GM19467 (cell line): Measurements from ENCODE around the gene PPP2R5E.

Source experiments
- ATAC-seq: cut with Tn5 transposase; IDR thresholded peaks from one replicate; pipeline ENCODE4 v1.9.1; 2021; ENCODE audit warnings: mild to moderate bottlenecking, moderate library complexity; ENCODE audit not compliant: unreplicated experiment

The PPP2R5E gene

DNA sequence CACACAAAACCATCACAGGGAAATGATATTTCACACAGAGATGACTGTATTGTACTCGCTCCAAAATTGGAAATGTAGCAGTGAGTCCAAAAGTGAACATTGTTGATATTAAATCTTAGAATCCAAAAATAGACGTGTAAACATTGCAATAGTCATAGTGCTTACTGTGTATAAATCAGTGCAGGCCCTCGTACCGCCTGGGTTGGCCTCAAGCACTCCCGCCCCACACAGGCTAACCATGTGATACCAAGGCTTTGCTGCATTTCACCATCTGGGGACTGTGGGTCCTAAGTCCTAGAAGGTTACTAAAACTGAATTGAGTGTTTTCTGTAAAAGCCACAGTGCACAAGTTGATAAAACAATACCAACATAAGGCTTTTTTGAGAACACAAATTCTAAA, 107.3 kb downstream of the PPP2R5E start:
- no peak for ATAC-seq

DNA sequence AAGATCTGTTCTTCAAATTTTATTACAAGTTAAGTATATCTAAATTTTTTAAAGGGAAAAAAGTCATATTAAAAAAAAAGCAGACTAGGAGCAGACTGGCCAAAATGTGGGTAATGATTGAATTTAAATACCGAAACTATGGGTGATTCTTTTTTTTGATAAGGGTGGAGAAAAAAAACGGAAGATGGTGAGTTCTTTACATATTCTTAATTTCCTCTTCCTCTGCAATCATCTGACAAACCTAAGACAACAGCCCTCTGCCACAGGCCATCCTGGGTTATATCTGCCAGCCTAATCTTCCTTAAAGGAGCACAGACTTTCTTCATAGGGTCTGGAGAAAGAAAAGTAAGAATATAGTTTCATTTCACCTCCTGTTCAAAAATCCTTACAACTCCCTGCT, 108.0 kb downstream of the PPP2R5E start:
- ATAC-seq, result no peak

DNA sequence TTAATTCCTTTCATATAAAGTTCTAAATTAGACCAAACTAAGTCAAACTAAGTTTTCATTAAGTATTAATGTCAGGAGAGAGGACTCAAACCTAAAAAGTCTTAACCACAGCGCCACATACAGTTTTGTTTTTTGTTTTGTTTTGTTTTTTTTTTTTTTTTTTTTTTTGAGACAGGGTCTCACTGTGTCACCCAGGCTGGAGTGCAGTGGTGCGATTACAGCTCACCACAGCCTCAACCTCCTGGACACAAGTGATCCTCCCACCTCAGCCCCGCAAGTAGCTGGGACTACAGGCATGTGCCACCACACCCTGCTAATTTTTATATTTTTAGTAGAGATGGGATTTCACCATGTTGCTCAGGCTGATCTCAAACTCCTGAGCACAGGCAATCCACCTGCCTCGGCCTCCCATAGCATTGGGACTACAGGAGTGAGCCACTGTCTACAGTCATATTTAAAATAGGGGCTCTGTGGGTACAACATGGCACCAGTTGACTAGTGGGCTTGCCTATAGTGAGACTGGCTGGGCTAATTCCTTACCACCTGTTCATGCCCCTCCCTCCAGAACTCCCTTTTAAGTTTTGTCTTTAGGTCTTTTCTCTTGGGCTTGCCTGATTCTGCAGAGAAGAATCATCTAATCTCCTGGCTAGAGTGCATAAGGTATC, 110.2 kb downstream of the PPP2R5E start:
- no peak for ATAC-seq

DNA sequence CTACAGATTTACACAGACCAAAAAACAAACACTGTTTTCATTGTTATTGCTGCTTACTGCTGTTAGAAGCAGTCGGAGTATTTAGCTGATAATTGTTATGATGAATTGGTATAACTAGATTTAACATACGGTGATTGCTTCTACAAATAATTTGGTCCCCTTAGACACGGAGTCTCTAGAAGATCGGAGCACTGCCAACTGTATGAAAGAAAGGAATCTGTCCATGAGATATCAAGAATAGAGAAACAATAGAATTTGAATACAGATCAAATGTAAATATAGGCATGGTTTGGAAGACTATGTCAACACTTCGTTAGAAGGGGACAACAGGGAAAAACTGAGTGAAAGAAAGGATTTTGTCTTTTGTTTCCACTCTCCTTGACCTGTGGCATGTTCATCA, 110.9 kb downstream of the PPP2R5E start:
- no peak for ATAC-seq

DNA sequence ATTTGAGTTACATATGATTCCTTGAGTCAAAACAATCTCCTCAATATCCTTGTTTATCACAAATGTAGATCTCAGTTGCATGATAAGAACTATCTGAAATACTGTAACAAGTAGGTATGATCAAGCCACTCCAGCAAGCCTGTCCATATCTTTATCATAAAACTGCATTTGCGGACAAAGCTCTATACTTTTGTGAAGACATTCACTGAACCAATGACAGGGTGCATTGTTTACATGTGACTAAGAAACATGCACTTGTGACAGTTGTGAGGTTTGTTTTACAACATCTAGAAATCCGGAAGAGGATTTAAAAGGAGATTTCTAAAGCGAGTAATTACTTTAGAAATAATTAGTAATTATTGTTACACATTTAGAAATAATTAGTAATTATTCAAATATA, 111.7 kb downstream of the PPP2R5E start:
- no peak for ATAC-seq

DNA sequence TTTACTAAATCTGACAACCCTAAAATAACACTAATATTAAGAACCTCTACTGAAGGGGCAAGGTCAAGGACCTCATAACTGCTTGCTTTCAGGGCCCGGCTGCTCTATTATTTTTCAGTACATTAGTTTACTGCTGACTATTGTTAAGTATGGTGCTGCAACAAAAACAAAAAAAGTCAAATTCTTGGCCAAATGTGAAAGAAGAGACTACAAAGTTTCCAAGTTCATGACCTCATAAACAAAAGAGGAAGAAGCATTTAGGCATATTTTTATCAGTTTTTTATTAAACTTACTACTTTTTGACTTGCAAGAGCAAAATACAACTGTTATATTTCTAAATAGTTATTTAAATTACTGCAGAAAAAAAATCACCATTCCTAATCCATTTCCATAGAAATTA, 114.7 kb downstream of the PPP2R5E start:
- no peak for ATAC-seq

DNA sequence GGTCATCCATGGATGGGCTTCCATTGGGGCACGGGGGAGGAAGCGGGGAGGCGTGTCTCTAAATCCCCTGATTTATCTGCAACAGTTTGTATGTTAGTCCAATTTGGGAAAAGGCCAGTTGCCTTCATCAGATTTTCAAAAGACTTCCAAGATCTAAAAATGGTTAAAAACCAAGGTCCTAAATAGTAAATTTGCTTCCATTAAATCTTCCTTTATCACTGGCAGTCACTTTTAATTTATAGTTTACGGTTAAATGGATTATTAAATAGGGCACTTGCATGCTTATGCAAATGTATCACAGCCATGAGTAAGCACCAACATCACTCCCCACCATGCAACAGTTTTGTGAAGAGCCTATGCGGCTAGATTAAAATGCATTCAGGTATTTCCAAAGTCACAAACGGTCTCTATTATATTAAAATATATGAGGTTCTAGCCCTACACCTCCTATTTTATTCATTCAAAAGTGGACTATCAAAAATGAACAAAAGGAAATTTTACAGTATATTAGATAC, 116.3 kb downstream of the PPP2R5E start:
- ATAC-seq, result no peak

DNA sequence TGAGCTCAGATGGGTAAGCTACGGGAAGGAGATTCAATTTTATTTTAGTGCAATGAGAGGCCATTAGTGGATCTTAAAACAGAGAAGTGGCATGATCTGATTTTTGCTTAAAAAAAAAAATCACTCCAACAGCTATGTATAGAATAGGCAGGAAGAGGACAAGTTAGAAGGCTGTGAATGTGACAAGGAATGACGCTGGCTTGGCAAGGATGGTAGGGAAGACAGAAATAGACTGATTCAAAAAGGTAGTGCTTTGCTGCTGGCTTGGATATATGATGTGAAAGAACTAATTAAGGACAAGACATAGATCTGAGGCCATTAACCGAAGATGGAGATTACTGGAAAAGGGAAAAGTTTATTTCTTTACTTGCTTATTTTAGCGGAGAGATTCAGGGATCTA, 119.3 kb downstream of the PPP2R5E start:
- ATAC-seq, result no peak

DNA sequence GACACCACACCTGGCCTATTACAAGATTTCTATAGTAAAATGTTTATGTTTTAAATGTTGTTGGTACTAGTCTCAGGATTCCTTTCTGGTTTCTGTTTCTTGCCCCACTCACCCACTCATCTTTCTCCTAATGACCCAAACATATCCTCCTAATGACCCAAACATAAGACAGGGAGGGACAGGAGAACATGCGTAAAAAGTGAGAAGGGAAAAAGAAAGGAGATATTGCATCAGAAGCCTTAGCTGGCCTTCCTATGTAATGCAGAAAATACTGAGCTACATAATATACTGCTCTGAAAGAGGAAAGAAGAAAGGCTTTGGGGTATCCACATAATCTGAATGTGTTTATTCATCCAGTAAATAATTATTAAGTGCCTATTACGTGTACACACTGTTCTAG, 119.8 kb downstream of the PPP2R5E start:
- ATAC-seq, result no peak

DNA sequence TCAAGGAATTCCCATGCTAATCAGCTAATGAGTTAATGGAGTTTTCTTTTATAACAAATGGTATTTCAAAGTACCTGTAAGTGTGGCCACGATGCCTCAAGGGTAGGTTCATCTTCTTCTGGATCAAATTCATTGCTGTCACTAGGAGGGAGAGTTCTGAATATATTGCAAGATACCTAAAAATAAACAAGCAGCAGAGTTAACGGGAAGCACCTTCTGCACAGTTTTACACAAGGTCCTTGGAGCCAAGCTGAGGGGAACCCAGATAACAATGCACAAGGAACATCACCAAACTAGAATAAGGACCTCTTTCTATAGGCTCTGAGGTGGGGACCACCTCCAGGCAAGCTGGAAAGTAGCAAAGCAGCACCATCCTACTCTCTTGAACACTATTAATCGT, 121.3 kb downstream of the PPP2R5E start:
- ATAC-seq, result no peak

DNA sequence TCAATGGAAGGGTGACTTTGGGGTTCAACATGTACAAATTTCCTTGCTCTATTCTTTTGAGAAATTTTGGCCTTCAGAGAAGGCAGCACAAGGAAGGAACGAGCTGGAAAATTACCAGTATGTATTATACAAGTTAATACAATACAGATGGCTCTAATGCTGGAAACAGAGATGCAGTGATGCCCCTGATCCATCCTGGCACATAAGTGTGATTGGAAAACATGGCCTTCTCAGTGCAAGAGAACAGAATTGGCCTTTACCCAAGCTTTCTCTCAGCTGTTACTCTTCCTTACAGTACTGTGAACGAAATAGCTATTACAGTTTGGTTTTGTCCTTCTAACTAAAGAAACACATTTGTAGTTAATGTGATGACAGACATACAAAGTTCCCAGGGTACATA, 122.0 kb downstream of the PPP2R5E start:
- no peak for ATAC-seq

DNA sequence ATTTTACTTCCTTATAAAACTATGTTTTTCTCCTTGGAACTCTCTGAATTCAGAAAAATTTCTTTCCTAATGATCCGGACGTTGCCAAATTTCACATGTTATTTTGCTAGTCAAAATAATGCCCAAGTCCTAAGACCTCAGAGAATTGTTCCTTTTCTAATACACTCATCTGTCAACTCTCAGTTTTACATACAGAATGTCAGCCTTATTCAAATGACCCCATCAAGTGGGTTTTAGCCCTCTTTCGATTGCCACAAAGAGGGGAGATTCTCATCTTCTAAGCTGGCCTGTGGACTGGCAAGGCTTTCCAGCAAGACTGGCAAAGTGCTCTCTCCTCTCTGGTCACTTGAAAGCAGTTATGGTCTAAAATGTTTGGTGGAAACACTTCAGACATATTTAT, 125.2 kb downstream of the PPP2R5E start:
- no peak for ATAC-seq

DNA sequence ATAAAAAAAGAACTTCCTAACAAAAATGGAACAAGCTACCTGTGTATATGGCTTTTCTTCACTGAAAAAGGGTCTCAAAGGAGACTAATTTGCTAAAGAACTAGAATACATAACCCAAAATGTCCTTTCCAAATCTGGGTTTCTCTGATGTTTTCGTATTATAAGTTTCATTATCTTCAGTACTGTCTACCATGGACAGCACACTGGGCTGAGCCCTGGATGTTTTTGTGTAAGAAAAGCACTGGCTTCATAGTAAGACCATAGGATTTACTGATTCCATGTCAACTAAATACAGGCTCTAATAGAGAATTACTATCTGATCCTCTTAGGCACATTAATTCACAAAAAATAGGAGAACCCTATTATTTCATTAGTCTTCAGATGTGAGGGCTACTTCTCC, 130.2 kb downstream of the PPP2R5E start:
- ATAC-seq, result no peak

DNA sequence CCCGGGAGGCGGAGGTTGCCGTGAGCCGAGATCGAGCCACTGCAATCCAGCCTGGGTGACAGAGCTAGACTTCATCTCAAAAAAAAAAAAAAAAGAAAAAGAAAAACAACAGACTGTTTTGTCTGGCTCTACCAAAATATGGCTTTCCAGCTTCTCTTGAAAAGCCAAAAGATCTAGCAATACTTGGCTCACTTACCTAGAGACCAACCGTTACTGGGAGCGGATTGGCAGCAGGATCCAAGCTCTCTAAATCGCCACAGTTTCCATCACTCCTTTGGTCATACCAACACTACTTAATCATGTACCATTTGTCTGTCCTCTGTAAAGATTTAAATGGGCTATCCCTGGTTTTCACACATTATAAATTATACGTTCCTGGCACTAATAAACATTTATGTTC, 136.8 kb downstream of the PPP2R5E start:
- ATAC-seq, result no peak

DNA sequence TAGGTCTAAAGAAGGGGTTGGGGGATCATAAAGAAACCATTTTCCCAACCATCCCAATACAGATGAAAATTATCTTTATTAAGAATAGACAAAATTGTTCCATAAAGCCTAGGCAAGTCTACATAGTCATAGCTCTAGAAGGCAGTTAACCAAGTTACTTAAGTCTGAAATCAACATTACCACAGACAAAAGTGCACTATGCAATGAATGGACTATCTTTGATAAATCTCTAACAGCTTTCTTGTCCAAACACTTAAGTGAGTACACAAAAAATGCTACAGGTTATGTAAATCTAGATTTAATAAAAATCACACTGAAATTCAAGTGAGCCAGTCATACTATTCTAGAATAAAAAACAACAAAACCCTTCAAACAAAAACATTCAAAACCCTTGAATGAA, 137.5 kb downstream of the PPP2R5E start:
- ATAC-seq, result no peak

DNA sequence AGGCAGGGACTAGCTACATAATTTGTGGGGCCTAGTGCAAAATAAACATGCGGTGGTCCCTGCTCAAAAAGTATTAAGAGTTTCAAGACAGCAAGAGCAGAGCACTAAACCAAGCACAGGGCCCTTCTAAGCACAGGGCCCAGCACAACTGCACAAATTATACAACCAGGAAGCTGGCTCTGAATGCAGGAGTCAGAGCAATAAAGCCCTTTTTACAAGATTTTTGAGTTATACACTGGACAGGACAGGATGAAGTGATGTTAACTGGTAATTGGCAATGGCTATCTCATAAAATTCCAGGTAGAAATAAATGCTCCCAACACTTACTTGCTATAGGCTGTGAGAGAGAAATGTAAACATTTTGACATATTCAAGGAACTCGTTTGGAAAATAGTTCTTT, 138.3 kb downstream of the PPP2R5E start:
- no peak for ATAC-seq

DNA sequence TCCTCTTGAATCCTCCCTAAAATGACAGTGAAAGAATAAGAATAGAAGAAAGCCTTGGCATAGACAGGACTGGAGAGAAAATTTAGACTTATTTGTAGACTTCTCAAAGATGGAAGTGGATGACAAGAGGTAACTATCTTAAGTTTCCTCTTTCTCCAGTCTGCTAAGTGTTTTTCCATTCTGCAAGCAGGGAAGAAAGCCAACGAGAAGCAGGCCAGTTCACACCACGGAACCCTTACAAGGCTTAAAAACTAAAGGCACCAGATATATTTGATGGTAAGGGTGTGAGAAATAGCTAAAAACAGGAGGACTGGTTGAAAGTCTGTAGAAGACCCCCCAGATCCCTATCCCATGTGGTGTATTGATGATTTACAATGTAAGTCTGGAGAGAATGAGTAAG, 141.5 kb downstream of the PPP2R5E start:
- no peak for ATAC-seq

DNA sequence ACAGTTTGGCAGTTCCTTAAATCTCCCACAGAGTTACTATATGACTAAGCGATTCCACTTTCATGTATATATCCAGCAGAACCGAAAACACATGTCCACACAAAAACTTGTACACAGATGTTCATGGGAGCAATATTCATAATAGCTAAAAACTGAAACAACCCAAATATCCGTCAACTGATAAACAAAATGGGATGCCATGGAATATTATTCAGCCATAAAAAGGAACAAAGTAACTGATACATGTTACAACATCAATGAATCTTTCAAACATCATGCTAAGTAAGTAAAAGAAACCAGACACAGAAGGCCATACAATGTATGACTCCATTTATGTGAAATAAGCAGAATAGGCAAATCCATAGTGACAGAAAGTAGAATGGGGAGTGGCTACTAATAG, 144.2 kb downstream of the PPP2R5E start:
- ATAC-seq, result no peak

DNA sequence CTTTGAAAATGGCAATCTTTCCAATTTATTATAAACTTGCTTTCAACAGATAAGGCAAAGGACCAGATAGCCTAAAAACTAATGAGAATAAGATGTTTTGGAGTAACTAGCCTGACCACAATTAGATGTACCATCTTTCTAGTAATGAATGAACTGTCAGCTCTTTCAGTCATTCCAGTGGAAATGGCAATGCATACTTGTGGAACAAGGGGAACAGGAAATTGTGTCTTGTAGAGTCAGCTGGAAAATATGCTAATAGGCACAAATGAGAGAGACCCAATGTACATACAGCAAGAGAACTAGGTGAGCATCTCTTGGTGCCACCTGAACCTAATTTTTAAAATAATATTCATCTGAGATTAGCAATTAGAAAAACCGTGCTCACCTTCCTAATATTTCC, 148.3 kb downstream of the PPP2R5E start:
- ATAC-seq, result no peak

DNA sequence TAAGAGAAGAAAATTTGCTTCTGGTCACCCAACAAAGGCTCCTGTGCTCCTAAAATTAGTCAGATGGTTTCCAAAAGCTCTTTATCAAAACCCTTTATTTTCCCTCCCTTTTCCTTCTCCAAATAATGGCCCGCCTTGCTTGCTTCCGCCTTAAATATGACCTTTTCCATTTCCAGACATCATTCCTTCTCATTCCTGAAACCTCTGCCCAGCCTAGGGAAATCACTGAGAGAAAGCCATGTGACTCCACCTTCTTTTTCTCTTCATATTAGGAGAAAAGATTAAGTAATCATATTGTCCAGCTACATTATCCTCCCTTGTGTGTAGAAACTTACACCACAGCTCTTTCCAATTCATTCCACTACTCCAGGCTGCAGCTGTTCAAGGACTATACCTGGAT, 148.7 kb downstream of the PPP2R5E start:
- ATAC-seq, result no peak

DNA sequence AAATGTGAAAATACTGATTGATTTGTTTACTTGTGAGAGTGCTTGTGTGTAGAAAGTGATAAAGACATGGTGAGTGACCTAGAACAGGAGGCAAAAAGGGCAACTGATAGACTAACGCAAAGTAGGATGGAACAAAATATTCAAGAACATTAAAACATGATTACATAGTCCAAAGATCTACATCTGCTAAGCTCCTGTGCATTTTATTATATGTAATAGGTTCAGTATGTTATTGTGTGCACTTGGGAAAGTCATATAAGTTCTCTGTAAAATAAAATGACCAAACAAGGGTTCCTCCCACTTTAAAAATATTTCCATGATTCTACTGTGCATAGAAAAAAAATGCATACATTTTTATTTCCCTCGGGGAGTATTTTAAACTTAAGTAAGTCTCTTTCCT, 150.2 kb downstream of the PPP2R5E start:
- no peak for ATAC-seq

DNA sequence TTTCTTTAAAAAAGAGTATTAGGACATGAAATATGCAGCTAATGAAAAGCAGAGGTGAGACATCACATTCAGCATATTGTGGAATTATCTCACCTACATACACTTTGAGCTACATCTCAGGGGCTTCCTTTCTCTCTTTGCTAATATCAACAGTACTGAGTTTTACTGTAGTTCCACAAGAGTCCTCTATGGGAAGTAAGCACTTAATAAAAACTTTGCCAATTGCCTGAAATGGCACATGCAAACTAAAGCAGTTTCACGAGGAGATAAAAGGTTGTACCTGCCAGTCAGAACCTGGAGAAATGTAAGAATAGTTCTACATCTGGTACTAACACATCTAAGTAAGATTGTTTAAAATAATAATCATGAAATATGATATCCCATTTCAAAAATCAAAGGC, 150.9 kb downstream of the PPP2R5E start:
- no peak for ATAC-seq

DNA sequence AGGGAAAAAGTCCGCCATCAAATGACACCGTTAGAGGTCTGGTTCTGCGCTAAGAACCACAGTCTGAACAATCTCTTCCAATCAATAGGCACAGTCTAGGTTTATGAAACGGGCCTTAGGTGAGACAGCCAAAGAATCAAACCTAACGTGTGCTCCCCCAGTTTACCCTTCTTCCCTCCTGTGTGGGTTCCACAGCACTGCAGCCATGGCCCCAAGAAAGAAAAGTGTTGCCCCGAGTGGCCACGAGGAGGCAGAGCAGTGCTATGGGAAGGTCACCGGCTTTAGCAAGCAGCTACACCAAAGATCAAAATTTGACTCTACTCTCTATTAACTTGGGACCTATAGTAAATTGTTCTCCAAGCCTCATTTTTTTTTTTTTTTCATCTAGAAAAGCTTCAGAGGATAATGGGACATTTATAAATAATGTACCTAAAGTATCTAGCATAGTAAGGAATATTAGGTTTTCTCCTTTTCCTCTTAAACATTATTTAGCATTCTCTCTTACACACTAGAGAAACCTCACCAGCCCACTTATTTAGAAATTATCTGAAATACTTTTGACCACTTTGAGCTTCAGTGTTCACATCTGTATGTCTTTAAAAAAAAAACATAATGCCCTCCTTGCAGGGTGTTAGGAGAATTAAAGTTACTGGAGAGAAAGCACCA, 154.3 kb downstream of the PPP2R5E start:
- ATAC-seq, result peak; percentile 78
